Measurements from ENCODE around the gene NANOS2. TPM values are rescaled to one million over a fixed set of nuclear protein-coding genes. Genes with fewer than 3 reads are reported as not detected.
A peak's percentile ranks its signal among the peaks of the same experiment; 100 is the strongest.

NANOS2 gene
- total and polyA plus RNA-seq, 2 donors from 2014 or later = not detected

DNA sequence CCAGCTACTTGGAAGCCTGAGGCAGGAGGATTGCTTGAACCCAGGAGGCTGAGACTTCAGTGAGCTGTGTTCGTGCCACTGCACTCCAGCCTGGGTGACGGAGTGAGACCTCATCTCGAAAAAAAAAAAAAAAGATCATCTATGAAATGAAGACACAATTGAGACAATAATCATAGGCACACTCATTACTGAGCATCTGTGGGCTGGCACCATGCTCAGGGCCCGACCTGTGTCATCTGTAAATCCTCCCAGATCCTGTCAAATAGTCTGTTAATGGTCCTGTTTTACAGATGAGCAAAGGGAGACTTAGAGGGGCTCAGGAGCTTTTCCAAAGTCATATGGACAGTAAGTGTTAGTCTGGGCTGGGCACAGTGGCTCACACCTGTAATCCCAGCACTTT is 4.1 kb upstream of the NANOS2 start:
- FAIRE-seq (no peak), DNase-seq (no peak)
- Histone ChIP-seq H3K4me1 (ENCODE audit: control insufficient read depth in 2 of 3, insufficient read depth in 2 of 3, low read depth in 1 of 3, low read length in 3 of 3) (no peaks in the 10 kb centered on the region), H3K36me3 (ENCODE audit: control insufficient read depth in 2 of 3, insufficient read depth in 3 of 3, low read length in 3 of 3) (no peaks in the 10 kb centered on the region), H3K9ac (ENCODE audit: low read length in 3 of 3) (no peak overlapping the region), H3K27me3 (ENCODE audit: control insufficient read depth, insufficient read depth, low read length) (no peaks in the 10 kb centered on the region), H3K4me3 (ENCODE audit: low read length in 3 of 3) (no peak overlapping the region), H3K9me3 (ENCODE audit: control insufficient read depth in 2 of 3, insufficient read depth in 1 of 3, low read length in 3 of 3) (no peaks in the 10 kb centered on the region), H3K27ac (ENCODE audit: low read depth in 2 of 2, low read length in 2 of 2) (no peak overlapping the region)
- TF ChIP-seq, protein P1, sequence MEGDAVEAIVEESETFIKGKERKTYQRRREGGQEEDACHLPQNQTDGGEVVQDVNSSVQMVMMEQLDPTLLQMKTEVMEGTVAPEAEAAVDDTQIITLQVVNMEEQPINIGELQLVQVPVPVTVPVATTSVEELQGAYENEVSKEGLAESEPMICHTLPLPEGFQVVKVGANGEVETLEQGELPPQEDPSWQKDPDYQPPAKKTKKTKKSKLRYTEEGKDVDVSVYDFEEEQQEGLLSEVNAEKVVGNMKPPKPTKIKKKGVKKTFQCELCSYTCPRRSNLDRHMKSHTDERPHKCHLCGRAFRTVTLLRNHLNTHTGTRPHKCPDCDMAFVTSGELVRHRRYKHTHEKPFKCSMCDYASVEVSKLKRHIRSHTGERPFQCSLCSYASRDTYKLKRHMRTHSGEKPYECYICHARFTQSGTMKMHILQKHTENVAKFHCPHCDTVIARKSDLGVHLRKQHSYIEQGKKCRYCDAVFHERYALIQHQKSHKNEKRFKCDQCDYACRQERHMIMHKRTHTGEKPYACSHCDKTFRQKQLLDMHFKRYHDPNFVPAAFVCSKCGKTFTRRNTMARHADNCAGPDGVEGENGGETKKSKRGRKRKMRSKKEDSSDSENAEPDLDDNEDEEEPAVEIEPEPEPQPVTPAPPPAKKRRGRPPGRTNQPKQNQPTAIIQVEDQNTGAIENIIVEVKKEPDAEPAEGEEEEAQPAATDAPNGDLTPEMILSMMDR (IDR thresholded peaks at IDR 0.05; ENCODE audit: borderline replicate concordance, extremely low read depth, insufficient read depth) = no peak
- intact Hi-C loops (cut with DNase I) = no loop called here

DNA sequence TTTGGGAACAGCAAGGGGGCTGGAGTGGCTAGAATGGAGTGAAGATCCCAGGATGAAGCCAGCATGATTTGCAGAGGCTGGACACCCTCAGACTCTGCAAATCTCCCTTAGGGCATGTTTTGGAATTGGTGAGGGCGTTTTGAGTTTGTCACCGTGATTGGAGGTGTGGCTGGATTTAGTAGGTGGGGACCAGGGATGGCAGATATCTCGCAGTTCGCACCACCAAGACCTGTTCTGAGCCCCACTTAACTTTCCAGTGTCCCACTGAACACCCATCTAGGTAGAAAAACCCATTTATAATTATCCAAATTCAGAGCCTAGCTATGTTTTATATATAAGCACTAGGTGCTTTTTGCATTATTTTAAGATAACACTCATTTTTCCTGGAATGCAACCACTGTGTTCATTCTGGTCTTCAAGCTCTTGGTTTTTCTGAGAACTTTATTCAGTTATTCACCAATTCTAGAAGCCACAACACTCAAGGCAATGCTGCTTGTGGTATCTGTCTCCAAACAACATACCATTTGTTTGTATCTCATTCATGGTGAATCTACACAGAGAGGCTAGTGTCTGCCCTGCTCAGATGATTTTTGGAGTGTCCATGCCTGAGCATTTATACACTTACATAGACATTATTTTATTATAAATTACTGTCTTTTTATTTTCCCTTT is 3.0 kb upstream of the NANOS2 start:
- TF ChIP-seq, protein P1 (IDR thresholded peaks at IDR 0.05; ENCODE audit: borderline replicate concordance, extremely low read depth, insufficient read depth) = no peak
- FAIRE-seq (no peak), DNase-seq (no peak)
- H3K27me3 ChIP-seq (ENCODE audit: control insufficient read depth, insufficient read depth, low read length) = no peaks in the 10 kb centered on the region
- no peaks in the 10 kb centered on the region for H3K4me1 ChIP-seq (ENCODE audit: control insufficient read depth in 2 of 3, insufficient read depth in 2 of 3, low read depth in 1 of 3, low read length in 3 of 3)
- H3K9me3 ChIP-seq (ENCODE audit: control insufficient read depth in 2 of 3, insufficient read depth in 1 of 3, low read length in 3 of 3) = no peaks in the 10 kb centered on the region
- H3K4me3 ChIP-seq (ENCODE audit: low read length in 3 of 3) = no peak overlapping the region
- H3K36me3 ChIP-seq (ENCODE audit: control insufficient read depth in 2 of 3, insufficient read depth in 3 of 3, low read length in 3 of 3) = no peaks in the 10 kb centered on the region
- intact Hi-C loops (cut with DNase I) = no loop called here
- no peak overlapping the region for H3K9ac ChIP-seq (ENCODE audit: low read length in 3 of 3)
- H3K27ac ChIP-seq (ENCODE audit: low read depth in 2 of 2, low read length in 2 of 2) = no peak overlapping the region

DNA sequence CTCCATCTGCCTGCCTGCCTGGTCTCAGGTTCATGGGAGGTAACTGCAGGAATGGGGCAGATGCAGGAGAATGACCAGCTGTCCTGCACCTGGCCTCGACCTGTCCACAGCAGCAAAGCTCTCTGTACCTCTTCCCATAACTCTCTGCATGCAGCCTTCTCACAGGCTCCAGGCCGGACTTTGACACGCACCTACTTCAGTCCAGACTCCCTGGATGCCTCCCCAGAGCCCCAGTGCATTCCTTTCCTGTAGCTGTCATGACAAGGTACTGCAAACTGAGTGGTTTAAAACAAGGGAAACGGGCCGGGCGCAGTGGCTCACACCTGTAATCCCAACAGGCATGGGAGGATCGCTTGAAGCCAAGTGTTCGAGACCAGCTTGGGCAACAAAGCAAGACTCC is 3.3 kb downstream of the NANOS2 start:
- no peak overlapping the region for H3K27ac ChIP-seq (ENCODE audit: low read depth in 2 of 2, low read length in 2 of 2)
- H3K9me3 ChIP-seq (ENCODE audit: control insufficient read depth in 2 of 3, insufficient read depth in 1 of 3, low read length in 3 of 3) = no peaks in the 10 kb centered on the region
- H3K36me3 ChIP-seq (ENCODE audit: control insufficient read depth in 2 of 3, insufficient read depth in 3 of 3, low read length in 3 of 3) = no peaks in the 10 kb centered on the region
- FAIRE-seq (no peak), DNase-seq (peak in 2 of 5 donors; percentile 28 to 34)
- intact Hi-C loops (cut with DNase I) = no loop called here
- TF ChIP-seq, protein P1 (IDR thresholded peaks at IDR 0.05; ENCODE audit: borderline replicate concordance, extremely low read depth, insufficient read depth) = no peak
- no peaks in the 10 kb centered on the region for H3K27me3 ChIP-seq (ENCODE audit: control insufficient read depth, insufficient read depth, low read length)
- H3K9ac ChIP-seq (ENCODE audit: low read length in 3 of 3) = no peak overlapping the region
- H3K4me3 ChIP-seq (ENCODE audit: low read length in 3 of 3) = no peak overlapping the region
- H3K4me1 ChIP-seq (ENCODE audit: control insufficient read depth in 2 of 3, insufficient read depth in 2 of 3, low read depth in 1 of 3, low read length in 3 of 3) = peaks cover 0 to 2% (median 0%) of the 10 kb centered on the region in 3 donors

DNA sequence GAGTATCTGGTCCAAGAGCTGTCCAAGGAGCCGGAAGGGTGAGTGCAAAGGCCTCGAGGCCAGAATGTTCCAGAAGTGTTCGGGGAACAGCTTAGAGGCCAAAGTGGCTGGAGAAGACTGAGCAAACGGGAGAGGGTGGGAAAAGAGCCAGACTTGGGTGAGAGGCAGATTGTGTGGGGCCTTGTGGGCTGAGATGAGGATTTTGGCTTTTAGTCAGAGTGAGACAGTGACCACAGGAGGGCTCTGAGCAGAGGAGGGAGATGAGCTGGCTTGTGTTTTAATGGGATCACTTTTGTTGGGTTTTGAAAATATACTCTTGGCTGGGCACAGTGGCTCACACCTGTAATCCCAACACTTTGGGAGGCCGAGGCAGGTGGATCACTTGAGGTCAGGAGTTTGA is 5.6 kb downstream of the NANOS2 start:
- H3K27me3 ChIP-seq (ENCODE audit: control insufficient read depth, insufficient read depth, low read length) = no peaks in the 10 kb centered on the region
- intact Hi-C loops (cut with DNase I) = no loop called here
- H3K9me3 ChIP-seq (ENCODE audit: control insufficient read depth in 2 of 3, insufficient read depth in 1 of 3, low read length in 3 of 3) = no peaks in the 10 kb centered on the region
- no peaks in the 10 kb centered on the region for H3K36me3 ChIP-seq (ENCODE audit: control insufficient read depth in 2 of 3, insufficient read depth in 3 of 3, low read length in 3 of 3)
- DNase-seq (no peak), FAIRE-seq (no peak)
- H3K9ac ChIP-seq (ENCODE audit: low read length in 3 of 3) = no peak overlapping the region
- H3K27ac ChIP-seq (ENCODE audit: low read depth in 2 of 2, low read length in 2 of 2) = no peak overlapping the region
- H3K4me1 ChIP-seq (ENCODE audit: control insufficient read depth in 2 of 3, insufficient read depth in 2 of 3, low read depth in 1 of 3, low read length in 3 of 3) = peaks cover 0 to 2% (median 0%) of the 10 kb centered on the region in 3 donors
- TF ChIP-seq, protein P1 (IDR thresholded peaks at IDR 0.05; ENCODE audit: borderline replicate concordance, extremely low read depth, insufficient read depth) = no peak
- no peak overlapping the region for H3K4me3 ChIP-seq (ENCODE audit: low read length in 3 of 3)
